ENCODE measurements around the gene GPX3. TPM values are rescaled to one million over a fixed set of nuclear protein-coding genes. Genes with fewer than 3 reads are reported as not detected.

The GPX3 gene
- total and polyA plus RNA-seq, 2 experiments from 2014 or later, result 28.0 to 48.9 TPM

DNA sequence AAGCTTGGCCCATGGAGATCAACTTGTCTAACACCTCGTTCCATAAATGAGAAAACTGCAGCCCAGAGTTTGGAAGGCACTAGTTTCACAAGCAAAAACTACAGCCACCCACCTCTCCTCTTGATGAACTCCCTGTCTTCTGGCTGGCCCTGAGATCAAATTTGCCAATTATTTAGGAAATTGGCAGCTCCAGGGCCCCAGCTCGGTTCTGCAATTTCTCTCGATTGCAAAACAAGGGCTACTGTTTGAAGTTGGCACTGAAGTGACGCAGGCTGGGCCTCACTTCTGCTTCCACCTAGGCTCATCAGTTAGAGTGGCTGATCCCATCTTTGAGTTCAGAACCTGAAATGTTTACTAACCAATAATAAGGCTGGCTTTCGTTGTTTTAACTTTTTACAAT is 3.7 kb upstream of the GPX3 start (continued):
- TF ChIP-seq, protein P1, sequence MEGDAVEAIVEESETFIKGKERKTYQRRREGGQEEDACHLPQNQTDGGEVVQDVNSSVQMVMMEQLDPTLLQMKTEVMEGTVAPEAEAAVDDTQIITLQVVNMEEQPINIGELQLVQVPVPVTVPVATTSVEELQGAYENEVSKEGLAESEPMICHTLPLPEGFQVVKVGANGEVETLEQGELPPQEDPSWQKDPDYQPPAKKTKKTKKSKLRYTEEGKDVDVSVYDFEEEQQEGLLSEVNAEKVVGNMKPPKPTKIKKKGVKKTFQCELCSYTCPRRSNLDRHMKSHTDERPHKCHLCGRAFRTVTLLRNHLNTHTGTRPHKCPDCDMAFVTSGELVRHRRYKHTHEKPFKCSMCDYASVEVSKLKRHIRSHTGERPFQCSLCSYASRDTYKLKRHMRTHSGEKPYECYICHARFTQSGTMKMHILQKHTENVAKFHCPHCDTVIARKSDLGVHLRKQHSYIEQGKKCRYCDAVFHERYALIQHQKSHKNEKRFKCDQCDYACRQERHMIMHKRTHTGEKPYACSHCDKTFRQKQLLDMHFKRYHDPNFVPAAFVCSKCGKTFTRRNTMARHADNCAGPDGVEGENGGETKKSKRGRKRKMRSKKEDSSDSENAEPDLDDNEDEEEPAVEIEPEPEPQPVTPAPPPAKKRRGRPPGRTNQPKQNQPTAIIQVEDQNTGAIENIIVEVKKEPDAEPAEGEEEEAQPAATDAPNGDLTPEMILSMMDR (conservative IDR thresholded peaks at IDR 0.05; ENCODE audit: low read depth in 2 of 2), result no peak
- TF ChIP-seq EZH2phosphoT487 (IDR thresholded peaks at IDR 0.05; ENCODE audit: unreplicated experiment), result no peak
- TF ChIP-seq POLR2AphosphoS5 (IDR thresholded peaks at IDR 0.05; ENCODE audit: low read depth), result no peak
- TF ChIP-seq, protein P2, sequence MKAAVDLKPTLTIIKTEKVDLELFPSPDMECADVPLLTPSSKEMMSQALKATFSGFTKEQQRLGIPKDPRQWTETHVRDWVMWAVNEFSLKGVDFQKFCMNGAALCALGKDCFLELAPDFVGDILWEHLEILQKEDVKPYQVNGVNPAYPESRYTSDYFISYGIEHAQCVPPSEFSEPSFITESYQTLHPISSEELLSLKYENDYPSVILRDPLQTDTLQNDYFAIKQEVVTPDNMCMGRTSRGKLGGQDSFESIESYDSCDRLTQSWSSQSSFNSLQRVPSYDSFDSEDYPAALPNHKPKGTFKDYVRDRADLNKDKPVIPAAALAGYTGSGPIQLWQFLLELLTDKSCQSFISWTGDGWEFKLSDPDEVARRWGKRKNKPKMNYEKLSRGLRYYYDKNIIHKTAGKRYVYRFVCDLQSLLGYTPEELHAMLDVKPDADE (IDR thresholded peaks at IDR 0.05), result no peak
- no peak for TF ChIP-seq ZNF114 (CRISPR knock-in tag; IDR thresholded peaks at IDR 0.05)
- no peak for TF ChIP-seq STAT1 (IDR thresholded peaks at IDR 0.05; ENCODE audit: unreplicated experiment)
- TF ChIP-seq, protein P3, sequence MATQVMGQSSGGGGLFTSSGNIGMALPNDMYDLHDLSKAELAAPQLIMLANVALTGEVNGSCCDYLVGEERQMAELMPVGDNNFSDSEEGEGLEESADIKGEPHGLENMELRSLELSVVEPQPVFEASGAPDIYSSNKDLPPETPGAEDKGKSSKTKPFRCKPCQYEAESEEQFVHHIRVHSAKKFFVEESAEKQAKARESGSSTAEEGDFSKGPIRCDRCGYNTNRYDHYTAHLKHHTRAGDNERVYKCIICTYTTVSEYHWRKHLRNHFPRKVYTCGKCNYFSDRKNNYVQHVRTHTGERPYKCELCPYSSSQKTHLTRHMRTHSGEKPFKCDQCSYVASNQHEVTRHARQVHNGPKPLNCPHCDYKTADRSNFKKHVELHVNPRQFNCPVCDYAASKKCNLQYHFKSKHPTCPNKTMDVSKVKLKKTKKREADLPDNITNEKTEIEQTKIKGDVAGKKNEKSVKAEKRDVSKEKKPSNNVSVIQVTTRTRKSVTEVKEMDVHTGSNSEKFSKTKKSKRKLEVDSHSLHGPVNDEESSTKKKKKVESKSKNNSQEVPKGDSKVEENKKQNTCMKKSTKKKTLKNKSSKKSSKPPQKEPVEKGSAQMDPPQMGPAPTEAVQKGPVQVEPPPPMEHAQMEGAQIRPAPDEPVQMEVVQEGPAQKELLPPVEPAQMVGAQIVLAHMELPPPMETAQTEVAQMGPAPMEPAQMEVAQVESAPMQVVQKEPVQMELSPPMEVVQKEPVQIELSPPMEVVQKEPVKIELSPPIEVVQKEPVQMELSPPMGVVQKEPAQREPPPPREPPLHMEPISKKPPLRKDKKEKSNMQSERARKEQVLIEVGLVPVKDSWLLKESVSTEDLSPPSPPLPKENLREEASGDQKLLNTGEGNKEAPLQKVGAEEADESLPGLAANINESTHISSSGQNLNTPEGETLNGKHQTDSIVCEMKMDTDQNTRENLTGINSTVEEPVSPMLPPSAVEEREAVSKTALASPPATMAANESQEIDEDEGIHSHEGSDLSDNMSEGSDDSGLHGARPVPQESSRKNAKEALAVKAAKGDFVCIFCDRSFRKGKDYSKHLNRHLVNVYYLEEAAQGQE (IDR thresholded peaks at IDR 0.05; ENCODE audit: unreplicated experiment), result no peak
- no peak for TF ChIP-seq EZH2 (IDR thresholded peaks at IDR 0.05; ENCODE audit: low read depth, unreplicated experiment)
- no peak for TF ChIP-seq JUNB (IDR thresholded peaks at IDR 0.05; ENCODE audit: unreplicated experiment)

DNA sequence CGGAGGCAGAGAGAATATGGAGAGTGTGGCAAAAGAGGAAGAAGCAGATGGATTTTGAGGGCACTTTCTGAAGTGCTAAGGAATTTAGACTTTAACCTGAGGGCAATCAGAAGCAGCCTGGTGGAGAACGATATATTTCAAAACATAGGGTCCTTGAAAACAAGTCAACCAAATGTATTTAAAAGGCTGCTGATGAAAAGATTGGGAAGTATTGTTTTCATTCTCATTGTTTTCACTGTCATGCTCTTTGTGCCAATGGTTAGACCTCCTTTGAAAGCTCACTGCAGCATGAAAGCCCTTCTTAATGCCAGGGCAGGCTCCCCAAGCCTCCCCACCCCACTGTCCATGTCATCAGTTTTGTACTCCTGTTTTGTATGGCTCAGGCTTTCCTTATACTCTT is 2.5 kb upstream of the GPX3 start:
- H3K27ac ChIP-seq (ENCODE audit: low read depth), result no peak overlapping the region

More for the DNA sequence above, 2.5 kb upstream of the GPX3 start:
- H3K4me3 Mint-ChIP-seq, result no peak overlapping the region
- no peak overlapping the region for H2AFZ ChIP-seq
- H3F3A ChIP-seq (replicated peaks; ENCODE audit: low read depth), result no peaks in the 10 kb centered on the region
- peaks cover 15% of the 10 kb centered on the region; the same call in 1 of the 2 replicates for H3K27me3 ChIP-seq (ENCODE audit: insufficient read depth)
- H3K79me2 ChIP-seq (replicated peaks; ENCODE audit: insufficient read depth), result no peaks in the 10 kb centered on the region
- no peak overlapping the region for H3K27ac Mint-ChIP-seq
- ATAC-seq (no peak), DNase-seq (ENCODE audit: low spot score) (no peak)
- H3K9me3 Mint-ChIP-seq, result no peaks in the 10 kb centered on the region
- no peak for TF ChIP-seq STAT1 (IDR thresholded peaks at IDR 0.05; ENCODE audit: unreplicated experiment)
- no peak for TF ChIP-seq CREB1 (CRISPR knock-in tag; IDR thresholded peaks at IDR 0.05; ENCODE audit: low read depth)
- TF ChIP-seq, protein P1 (conservative IDR thresholded peaks at IDR 0.05; ENCODE audit: low read depth in 2 of 2), result no peak
- TF ChIP-seq JUNB (IDR thresholded peaks at IDR 0.05; ENCODE audit: unreplicated experiment), result no peak
- TF ChIP-seq, protein P3 (IDR thresholded peaks at IDR 0.05; ENCODE audit: unreplicated experiment), result no peak
- TF ChIP-seq NANOG (IDR thresholded peaks at IDR 0.05; ENCODE audit: borderline replicate concordance), result no peak
- no peak for TF ChIP-seq ZNF114 (CRISPR knock-in tag; IDR thresholded peaks at IDR 0.05)
- H4K20me1 ChIP-seq (replicated peaks; ENCODE audit: insufficient read depth), result peaks cover 3% of the 10 kb centered on the region; the same call in 1 of the 2 replicates
- no peaks in the 10 kb centered on the region for H3K36me3 ChIP-seq (ENCODE audit: insufficient read depth)
- H3K9me2 ChIP-seq (ENCODE audit: insufficient read depth), result no peaks in the 10 kb centered on the region
- H3K4me2 ChIP-seq, result no peak overlapping the region
- H3K4me1 Mint-ChIP-seq, result no peaks in the 10 kb centered on the region; the same call in 1 of the 3 replicates
- no peaks in the 10 kb centered on the region for H3K36me3 Mint-ChIP-seq (ENCODE audit: low read depth)
- H3K4me1 ChIP-seq (ENCODE audit: insufficient read depth), result peaks cover 4% of the 10 kb centered on the region; the same call in 1 of the 2 replicates
- H3K27me3 Mint-ChIP-seq (ENCODE audit: insufficient read depth, low read depth, poor library complexity), result peaks cover 15% of the 10 kb centered on the region
- H3K4me3 ChIP-seq, result no peak overlapping the region
